GOT3 (cell line): ENCODE measurements around the gene SLC12A9.

Experiments
- DNase-seq: peaks from one replicate; lab custom pipeline; 2025; ENCODE audit warnings: mixed read lengths; lab: John Stamatoyannopoulos, UW

SLC12A9 gene

GRCh38 chr7:100884736-100885439 lies 32.4 kb downstream of the SLC12A9 start:
- DNase-seq: no peak

GRCh38 chr7:100885440-100886141 lies 33.1 kb downstream of the SLC12A9 start:
- no peak for DNase-seq

GRCh38 chr7:100886142-100886935 lies 33.8 kb downstream of the SLC12A9 start:
- no peak for DNase-seq

GRCh38 chr7:100886936-100887515 lies 34.5 kb downstream of the SLC12A9 start:
- DNase-seq: no peak

- DNase-seq: no peak
These were observed 35.2 kb downstream of the SLC12A9 start for GRCh38 chr7:100887516-100888290.

- no peak for DNase-seq
These were observed 35.9 kb downstream of the SLC12A9 start for GRCh38 chr7:100888291-100888987.

GRCh38 chr7:100888988-100889750 lies 36.7 kb downstream of the SLC12A9 start, which contains the start of gene UFSP1:
Gene UFSP1 (minus strand): TSS chr7:100889715. CDS start chr7:100889271, 444 bp downstream.
- no peak for DNase-seq

GRCh38 chr7:100890653-100891567 lies 38.4 kb downstream of the SLC12A9 start:
- DNase-seq: no peak

GRCh38 chr7:100891568-100892247 lies 39.2 kb downstream of the SLC12A9 start:
- no peak for DNase-seq

GRCh38 chr7:100892364-100893317 lies 40.1 kb downstream of the SLC12A9 start:
- DNase-seq: no peak

- DNase-seq: no peak
These were observed 40.9 kb downstream of the SLC12A9 start for GRCh38 chr7:100893318-100893895.

GRCh38 chr7:100893910-100894721 lies 41.6 kb downstream of the SLC12A9 start:
- DNase-seq: no peak

GRCh38 chr7:100894860-100895700 lies 42.6 kb downstream of the SLC12A9 start:
- no peak for DNase-seq

GRCh38 chr7:100895701-100895955 lies 43.1 kb downstream of the SLC12A9 start, which contains the start of gene ACHE:
Gene ACHE (minus strand): TSS chr7:100895888. CDS start chr7:100894232, 1,656 bp downstream.
- DNase-seq: no peak
